ENCODE measurements around the gene DNAJC27.
A peak's percentile ranks its signal among the peaks of the same experiment; 100 is the strongest.
"Not testable (repeated sequence)": the region's sequence is repeated elsewhere in the genome, so short reads cannot be mapped to it uniquely, and the experiment has no call there.

The DNAJC27 gene

GRCh38 chr2:24971536-24972314 lies at the start of gene DNAJC27:
DNAJC27 (minus strand) TSS chr2:24971955; CDS start chr2:24971904, 51 bp downstream.
- peak; percentile 96 for DNase-seq

- DNase-seq = no peak
Measured at GRCh38 chr2:25018681-25019080, 46.9 kb upstream of the DNAJC27 start.

- DNase-seq = no peak
Measured at GRCh38 chr2:25014631-25015030, 42.9 kb upstream of the DNAJC27 start.

- DNase-seq = not testable (repeated sequence)
Measured at GRCh38 chr2:25011342-25011741, 39.6 kb upstream of the DNAJC27 start.

GRCh38 chr2:25009954-25010353 lies 38.2 kb upstream of the DNAJC27 start:
- DNase-seq = no peak

GRCh38 chr2:25002066-25002465 lies 30.3 kb upstream of the DNAJC27 start:
- DNase-seq = no peak

GRCh38 chr2:25001325-25001637 lies 29.5 kb upstream of the DNAJC27 start:
- no peak for DNase-seq

GRCh38 chr2:25000503-25001324 lies 29.0 kb upstream of the DNAJC27 start:
- DNase-seq = no peak

GRCh38 chr2:25000036-25000435 lies 28.3 kb upstream of the DNAJC27 start:
- no peak for DNase-seq

GRCh38 chr2:24999097-24999496 lies 27.3 kb upstream of the DNAJC27 start:
- not testable (repeated sequence) for DNase-seq

GRCh38 chr2:24994146-24994724 lies 22.5 kb upstream of the DNAJC27 start:
- DNase-seq = no peak

GRCh38 chr2:24993406-24994145 lies 21.8 kb upstream of the DNAJC27 start:
- no peak for DNase-seq

GRCh38 chr2:24986372-24986771 lies 14.6 kb upstream of the DNAJC27 start:
- DNase-seq = no peak

GRCh38 chr2:24985511-24985910 lies 13.8 kb upstream of the DNAJC27 start:
- no peak for DNase-seq

- no peak for DNase-seq
Measured at GRCh38 chr2:24984912-24985311, 13.2 kb upstream of the DNAJC27 start.

GRCh38 chr2:24981411-24982136 lies 9.8 kb upstream of the DNAJC27 start:
- DNase-seq = no peak

- no peak for DNase-seq
Measured at GRCh38 chr2:24978661-24979060, 6.9 kb upstream of the DNAJC27 start.

GRCh38 chr2:24977631-24978030 lies 5.9 kb upstream of the DNAJC27 start:
- DNase-seq = no peak

- DNase-seq = no peak
Measured at GRCh38 chr2:24973812-24974211, 2.1 kb upstream of the DNAJC27 start.

- no peak for DNase-seq
Measured at GRCh38 chr2:24972315-24972961, 683 bp upstream of the DNAJC27 start.

GRCh38 chr2:24971286-24971535 lies 544 bp downstream of the DNAJC27 start:
- DNase-seq = no peak

Data from amniotic stem cell (primary cell).